NCI-H2196 treated with DMSO at 0.1 percent for 48 hours (cell line): Measurements from ENCODE around the gene NOC4L.
A peak's percentile ranks its signal among the peaks of the same experiment; 100 is the strongest.
"Not testable (repeated sequence)": the region's sequence is repeated elsewhere in the genome, so short reads cannot be mapped to it uniquely, and the experiment has no call there.

ENCODE experiments used
- DNase-seq: peaks from one replicate; lab custom pipeline; 2025; ENCODE audit not compliant: unreplicated experiment; lab: John Stamatoyannopoulos, UW

The NOC4L gene

DNA sequence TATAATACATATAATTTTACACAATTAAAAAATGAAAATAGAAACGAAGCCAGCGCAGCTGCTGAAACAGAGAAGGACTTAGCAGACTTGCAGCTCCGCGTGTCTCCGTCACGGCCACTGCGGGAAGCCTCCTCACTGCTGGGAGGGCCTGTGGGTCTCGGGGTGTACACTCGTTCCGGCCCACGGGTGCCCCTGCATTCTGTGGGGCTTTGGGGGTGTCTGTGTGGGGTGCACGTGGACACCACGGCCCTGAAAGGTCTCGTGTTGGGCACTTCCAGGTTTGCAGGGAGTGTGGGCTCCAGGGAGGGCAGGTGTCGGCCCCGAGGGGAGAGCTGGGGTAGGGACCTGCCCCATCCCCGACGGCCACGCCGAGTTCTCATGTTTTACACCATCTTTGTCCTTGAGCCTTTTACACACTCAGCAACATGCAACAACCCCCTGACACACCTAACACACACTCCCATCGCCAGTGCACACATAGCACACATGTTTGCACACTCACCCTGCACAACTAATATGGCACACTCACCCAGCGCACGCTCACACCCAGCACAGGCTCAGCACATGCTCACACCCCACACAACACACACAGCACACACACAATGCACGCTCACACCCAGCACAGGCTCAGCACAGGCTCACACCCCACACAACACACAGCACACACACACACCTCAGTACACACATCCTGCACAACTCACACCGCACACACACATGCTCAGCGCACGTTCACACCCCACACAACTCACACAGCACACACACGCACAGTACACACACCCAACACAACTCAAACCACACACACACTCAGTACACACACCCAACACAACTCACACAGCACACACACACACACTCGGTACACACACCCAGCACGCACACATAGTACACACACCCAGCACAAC lies 36.6 kb downstream of the NOC4L start:
- DNase-seq = no peak

GRCh38 chr12:132181570-132182200 lies 37.4 kb downstream of the NOC4L start:
- DNase-seq = no peak

GRCh38 chr12:132182206-132182710 lies 38.0 kb downstream of the NOC4L start:
- DNase-seq = no peak

- DNase-seq = no peak
Observed at GRCh38 chr12:132182711-132183365, 38.6 kb downstream of the NOC4L start.

DNA sequence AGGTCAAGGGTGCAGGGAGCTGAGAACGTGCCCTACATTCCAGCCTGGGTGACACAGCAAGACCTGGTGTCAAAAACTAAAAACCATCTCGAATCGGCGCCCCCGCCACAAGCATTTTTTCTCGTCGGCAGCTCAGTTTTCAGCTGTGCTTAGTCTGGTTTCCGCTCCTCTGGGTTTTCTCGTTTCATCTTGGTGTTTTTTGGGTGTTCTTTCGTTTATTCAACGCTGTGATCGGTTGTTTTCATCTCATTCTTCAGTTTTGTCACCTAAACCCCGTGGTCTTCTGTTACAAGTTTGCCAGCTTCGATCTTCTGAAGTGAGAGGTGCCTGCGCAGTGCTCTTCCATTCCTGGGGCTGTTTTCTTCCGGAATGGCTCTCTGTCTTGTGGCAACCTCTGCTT lies 41.4 kb downstream of the NOC4L start:
- no peak for DNase-seq

- no peak for DNase-seq
Observed at GRCh38 chr12:132186208-132186856, 42.1 kb downstream of the NOC4L start.

- DNase-seq = no peak
Observed at GRCh38 chr12:132186857-132187620, 42.8 kb downstream of the NOC4L start.

- no peak for DNase-seq
Observed at GRCh38 chr12:132187646-132188450, 43.6 kb downstream of the NOC4L start.

GRCh38 chr12:132188451-132188901 lies 44.2 kb downstream of the NOC4L start:
- DNase-seq = no peak

- DNase-seq = no peak
Observed at GRCh38 chr12:132188916-132189325, 44.7 kb downstream of the NOC4L start.

DNA sequence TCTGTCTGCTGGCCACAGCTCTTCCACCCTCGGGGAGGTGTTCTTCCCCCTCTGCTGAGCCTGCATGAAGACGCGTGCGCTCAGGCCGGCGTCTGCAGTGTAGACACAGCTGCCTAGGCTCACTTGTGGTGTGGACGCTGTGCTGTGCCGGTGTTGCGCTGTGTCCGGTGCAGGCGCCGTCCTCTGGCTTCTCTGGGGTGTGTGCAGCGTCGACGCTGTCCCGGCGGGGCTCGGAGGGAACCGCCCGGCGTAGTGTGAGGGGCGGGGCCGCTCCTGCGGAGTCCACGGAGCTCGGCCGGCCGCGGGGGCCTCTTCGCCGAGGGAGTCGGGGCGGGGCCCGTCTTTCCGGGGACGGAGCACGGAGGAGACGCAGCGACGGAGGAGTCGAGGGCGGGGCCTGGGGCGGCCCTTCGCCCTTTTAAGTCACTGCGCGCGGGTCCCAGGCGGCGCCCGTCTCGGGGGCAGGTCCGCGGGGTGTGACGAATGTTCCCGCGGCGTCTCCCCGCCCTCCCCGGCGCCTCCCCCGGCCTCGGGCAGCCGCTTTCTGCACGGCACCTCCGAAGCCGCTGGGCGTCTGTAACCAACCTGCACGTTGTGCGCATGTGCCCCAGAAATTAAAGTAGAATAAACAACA lies 45.2 kb downstream of the NOC4L start:
- peak; percentile 88 for DNase-seq

DNA sequence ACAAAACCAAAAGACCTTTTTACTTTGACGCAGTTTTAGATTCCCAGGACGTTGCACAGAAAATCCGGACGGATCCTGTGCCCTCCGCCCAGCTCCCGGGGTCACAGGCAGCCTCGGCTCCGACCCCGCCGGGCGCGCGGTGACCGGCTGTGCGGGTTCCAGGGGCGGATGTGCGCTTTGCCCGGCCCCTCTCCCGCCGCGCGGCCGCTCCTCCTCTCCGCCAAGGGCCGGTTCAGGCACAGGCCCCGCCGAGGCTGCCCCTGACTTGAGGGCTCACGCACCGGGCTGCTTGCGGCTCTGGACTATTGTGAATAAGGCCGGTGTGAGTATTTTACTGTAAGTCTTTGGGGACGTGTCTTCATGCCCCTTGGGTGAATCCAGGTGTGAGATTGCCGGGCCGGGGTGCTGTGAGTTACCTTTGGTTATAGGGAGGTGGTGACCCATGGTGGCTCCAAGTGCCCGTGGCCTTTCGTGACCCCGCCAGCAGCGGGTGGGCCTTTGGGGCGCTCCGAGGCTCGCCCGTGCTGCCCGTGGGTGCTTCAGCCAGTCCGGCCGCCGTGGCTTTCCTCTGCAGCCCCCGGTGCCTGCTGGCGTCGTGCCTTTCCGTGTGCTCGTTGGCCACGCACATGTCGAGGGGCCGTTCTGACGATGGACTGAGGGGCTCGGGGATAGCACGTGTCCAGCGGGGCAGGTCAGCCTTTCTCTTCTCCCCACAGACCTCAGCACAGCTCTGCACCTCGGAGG lies 45.9 kb downstream of the NOC4L start:
- no peak for DNase-seq

DNA sequence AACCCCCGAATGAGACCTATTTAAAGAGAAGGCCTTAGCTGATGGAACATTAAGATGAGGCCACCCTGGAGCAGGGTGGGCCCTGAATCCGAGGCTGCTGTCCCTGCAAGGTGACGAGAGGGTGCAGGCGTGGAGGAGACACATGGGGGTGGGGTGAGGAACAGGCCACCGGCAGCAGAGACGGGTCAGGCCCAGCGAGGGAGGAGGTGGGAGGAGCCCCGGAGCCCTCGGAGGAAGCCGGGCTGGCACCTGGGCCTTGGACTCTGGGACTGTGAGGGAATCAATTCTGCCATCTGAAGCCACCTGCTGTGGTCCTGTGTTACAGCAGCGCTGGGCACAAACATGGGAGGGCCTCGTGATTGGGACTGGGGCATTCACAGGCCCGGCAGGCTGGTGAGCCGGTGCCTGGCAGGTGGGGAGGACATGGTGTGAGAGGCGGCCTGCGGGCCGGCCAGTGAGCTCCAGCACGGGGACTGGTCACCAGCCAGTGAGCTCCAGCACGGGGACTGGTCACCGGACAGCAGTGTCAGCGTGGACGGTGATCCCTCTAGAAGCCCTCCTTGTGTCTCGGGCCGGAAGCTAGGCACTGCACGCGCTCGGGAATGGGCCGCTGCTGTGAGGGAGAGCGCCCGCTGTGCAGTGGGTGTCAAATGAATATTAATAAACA lies 46.7 kb downstream of the NOC4L start:
- no peak for DNase-seq

DNA sequence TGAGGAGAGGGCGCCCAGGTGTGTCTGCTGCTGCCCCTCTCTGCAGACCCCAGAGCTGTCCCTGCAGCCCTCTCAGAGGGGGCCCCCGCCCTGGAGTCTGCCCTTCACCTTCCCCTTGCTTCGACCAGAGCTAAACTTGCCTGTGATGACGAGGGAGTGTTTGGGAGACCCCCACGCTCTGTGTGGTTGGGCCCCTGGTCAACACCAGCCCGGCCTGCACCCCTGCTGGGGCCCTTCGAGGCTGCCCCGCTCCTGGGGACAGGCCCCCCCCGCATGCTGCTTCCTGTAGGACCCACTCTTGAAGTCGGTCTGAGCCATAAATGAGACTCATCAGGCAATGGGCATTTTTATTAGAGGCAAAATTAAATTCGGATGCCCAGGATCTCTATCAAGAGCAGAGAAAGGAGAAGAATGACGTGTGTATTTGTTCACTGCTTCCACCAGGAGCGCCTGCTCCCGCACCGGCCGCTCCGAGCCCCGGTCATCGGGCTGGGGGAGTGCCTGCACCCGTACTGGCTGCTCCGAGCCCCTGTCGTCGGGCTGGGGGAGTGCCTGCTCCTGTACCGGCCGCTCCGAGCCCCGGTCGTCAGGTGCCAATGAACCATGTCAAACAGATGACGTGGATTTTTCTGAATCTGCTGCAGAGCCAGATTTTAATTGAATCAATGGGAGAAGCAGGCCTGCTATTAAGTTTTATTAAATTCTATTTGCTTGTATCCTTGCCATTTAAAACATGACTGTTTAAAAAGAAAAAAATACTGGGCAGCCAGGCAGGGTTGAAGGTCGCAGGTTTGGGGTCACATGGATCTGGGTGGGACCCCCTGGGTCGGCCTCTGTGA lies 47.7 kb downstream of the NOC4L start:
- no peak for DNase-seq

DNA sequence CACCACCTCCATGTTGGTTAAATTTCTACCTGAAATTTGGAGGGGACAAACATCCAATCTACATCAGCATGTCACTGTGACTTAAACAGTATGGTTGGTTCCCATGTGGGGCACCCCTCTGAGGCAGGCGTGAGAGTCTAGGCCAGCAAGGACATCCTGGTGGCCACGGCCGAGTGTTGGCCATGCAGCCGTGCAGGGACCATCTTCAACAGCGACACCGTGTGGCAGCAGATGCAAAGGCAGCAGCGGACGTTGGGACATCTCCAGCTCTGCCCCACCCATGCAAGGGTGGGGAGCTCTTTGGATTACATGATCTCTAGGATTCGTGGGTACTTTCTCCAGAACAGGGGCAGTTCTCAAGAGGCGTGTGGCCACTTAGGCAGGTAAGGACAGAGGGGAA lies 49.8 kb downstream of the NOC4L start:
- no peak for DNase-seq

GRCh38 chr12:132194556-132194955 lies 50.3 kb downstream of the NOC4L start:
- no peak for DNase-seq

DNA sequence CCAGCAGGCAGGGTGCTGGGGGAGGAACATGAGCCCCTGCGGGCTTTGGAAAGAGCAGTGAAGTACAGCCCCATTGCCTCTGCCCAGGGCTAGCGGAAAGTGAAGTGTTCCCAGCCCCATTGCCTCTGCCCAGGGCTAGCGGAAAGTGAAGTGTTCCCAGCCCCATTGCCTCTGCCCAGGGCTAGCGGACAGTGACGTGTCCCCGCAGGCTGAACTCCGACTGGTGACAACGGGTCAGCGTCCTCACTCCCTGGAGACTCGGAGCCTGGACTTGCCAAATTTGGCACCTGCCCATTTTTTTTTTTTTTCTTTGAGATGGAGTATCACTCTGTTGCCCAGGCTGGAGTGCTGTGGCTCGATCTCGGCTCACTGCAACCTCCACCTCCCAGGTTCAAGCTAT lies 51.0 kb downstream of the NOC4L start:
- not testable (repeated sequence) for DNase-seq
